Measurements from ENCODE around the gene CPA5. TPM values are rescaled to one million over a fixed set of nuclear protein-coding genes. Genes with fewer than 3 reads are reported as not detected.

CPA5 gene
- total and polyA plus RNA-seq, 2 experiments from 2014 or later = not detected

DNA sequence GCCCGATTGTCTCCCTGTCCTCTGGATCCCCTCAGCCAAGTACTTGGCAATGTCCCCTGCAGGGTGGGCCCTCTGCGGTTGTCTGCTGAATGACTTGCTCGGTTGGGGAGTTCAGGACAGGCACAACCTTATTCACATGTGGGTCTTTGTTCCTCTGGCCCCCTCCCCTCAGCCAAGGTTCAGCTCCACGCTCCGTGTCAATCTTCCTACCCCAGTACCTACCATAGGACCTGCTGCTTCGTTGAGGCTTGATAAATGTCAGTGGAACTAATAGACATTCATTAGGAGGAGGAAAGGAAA lies 7.1 kb downstream of the CPA5 start:
- TF ChIP-seq ZNF114 (CRISPR knock-in tag; IDR thresholded peaks at IDR 0.05) = no peak
- TF ChIP-seq, protein P1, sequence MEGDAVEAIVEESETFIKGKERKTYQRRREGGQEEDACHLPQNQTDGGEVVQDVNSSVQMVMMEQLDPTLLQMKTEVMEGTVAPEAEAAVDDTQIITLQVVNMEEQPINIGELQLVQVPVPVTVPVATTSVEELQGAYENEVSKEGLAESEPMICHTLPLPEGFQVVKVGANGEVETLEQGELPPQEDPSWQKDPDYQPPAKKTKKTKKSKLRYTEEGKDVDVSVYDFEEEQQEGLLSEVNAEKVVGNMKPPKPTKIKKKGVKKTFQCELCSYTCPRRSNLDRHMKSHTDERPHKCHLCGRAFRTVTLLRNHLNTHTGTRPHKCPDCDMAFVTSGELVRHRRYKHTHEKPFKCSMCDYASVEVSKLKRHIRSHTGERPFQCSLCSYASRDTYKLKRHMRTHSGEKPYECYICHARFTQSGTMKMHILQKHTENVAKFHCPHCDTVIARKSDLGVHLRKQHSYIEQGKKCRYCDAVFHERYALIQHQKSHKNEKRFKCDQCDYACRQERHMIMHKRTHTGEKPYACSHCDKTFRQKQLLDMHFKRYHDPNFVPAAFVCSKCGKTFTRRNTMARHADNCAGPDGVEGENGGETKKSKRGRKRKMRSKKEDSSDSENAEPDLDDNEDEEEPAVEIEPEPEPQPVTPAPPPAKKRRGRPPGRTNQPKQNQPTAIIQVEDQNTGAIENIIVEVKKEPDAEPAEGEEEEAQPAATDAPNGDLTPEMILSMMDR (conservative IDR thresholded peaks at IDR 0.05; ENCODE audit: low read depth in 2 of 2) = no peak
- no peak for TF ChIP-seq CREB1 (CRISPR knock-in tag; IDR thresholded peaks at IDR 0.05; ENCODE audit: low read depth)
- TF ChIP-seq, protein P2, sequence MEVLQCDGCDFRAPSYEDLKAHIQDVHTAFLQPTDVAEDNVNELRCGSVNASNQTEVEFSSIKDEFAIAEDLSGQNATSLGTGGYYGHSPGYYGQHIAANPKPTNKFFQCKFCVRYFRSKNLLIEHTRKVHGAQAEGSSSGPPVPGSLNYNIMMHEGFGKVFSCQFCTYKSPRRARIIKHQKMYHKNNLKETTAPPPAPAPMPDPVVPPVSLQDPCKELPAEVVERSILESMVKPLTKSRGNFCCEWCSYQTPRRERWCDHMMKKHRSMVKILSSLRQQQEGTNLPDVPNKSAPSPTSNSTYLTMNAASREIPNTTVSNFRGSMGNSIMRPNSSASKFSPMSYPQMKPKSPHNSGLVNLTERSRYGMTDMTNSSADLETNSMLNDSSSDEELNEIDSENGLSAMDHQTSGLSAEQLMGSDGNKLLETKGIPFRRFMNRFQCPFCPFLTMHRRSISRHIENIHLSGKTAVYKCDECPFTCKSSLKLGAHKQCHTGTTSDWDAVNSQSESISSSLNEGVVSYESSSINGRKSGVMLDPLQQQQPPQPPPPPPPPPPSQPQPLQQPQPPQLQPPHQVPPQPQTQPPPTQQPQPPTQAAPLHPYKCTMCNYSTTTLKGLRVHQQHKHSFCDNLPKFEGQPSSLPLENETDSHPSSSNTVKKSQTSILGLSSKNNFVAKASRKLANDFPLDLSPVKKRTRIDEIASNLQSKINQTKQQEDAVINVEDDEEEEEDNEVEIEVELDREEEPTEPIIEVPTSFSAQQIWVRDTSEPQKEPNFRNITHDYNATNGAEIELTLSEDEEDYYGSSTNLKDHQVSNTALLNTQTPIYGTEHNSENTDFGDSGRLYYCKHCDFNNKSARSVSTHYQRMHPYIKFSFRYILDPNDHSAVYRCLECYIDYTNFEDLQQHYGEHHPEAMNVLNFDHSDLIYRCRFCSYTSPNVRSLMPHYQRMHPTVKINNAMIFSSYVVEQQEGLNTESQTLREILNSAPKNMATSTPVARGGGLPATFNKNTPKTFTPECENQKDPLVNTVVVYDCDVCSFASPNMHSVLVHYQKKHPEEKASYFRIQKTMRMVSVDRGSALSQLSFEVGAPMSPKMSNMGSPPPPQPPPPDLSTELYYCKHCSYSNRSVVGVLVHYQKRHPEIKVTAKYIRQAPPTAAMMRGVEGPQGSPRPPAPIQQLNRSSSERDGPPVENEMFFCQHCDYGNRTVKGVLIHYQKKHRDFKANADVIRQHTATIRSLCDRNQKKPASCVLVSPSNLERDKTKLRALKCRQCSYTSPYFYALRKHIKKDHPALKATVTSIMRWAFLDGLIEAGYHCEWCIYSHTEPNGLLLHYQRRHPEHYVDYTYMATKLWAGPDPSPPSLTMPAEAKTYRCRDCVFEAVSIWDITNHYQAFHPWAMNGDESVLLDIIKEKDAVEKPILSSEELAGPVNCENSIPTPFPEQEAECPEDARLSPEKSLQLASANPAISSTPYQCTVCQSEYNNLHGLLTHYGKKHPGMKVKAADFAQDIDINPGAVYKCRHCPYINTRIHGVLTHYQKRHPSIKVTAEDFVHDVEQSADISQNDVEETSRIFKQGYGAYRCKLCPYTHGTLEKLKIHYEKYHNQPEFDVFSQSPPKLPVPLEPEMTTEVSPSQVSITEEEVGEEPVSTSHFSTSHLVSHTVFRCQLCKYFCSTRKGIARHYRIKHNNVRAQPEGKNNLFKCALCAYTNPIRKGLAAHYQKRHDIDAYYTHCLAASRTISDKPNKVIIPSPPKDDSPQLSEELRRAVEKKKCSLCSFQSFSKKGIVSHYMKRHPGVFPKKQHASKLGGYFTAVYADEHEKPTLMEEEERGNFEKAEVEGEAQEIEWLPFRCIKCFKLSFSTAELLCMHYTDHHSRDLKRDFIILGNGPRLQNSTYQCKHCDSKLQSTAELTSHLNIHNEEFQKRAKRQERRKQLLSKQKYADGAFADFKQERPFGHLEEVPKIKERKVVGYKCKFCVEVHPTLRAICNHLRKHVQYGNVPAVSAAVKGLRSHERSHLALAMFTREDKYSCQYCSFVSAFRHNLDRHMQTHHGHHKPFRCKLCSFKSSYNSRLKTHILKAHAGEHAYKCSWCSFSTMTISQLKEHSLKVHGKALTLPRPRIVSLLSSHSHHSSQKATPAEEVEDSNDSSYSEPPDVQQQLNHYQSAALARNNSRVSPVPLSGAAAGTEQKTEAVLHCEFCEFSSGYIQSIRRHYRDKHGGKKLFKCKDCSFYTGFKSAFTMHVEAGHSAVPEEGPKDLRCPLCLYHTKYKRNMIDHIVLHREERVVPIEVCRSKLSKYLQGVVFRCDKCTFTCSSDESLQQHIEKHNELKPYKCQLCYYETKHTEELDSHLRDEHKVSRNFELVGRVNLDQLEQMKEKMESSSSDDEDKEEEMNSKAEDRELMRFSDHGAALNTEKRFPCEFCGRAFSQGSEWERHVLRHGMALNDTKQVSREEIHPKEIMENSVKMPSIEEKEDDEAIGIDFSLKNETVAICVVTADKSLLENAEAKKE (CRISPR knock-in tag; IDR thresholded peaks at IDR 0.05) = no peak
- TF ChIP-seq, protein P3, sequence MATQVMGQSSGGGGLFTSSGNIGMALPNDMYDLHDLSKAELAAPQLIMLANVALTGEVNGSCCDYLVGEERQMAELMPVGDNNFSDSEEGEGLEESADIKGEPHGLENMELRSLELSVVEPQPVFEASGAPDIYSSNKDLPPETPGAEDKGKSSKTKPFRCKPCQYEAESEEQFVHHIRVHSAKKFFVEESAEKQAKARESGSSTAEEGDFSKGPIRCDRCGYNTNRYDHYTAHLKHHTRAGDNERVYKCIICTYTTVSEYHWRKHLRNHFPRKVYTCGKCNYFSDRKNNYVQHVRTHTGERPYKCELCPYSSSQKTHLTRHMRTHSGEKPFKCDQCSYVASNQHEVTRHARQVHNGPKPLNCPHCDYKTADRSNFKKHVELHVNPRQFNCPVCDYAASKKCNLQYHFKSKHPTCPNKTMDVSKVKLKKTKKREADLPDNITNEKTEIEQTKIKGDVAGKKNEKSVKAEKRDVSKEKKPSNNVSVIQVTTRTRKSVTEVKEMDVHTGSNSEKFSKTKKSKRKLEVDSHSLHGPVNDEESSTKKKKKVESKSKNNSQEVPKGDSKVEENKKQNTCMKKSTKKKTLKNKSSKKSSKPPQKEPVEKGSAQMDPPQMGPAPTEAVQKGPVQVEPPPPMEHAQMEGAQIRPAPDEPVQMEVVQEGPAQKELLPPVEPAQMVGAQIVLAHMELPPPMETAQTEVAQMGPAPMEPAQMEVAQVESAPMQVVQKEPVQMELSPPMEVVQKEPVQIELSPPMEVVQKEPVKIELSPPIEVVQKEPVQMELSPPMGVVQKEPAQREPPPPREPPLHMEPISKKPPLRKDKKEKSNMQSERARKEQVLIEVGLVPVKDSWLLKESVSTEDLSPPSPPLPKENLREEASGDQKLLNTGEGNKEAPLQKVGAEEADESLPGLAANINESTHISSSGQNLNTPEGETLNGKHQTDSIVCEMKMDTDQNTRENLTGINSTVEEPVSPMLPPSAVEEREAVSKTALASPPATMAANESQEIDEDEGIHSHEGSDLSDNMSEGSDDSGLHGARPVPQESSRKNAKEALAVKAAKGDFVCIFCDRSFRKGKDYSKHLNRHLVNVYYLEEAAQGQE (IDR thresholded peaks at IDR 0.05; ENCODE audit: unreplicated experiment) = no peak
- TF ChIP-seq, protein P4, sequence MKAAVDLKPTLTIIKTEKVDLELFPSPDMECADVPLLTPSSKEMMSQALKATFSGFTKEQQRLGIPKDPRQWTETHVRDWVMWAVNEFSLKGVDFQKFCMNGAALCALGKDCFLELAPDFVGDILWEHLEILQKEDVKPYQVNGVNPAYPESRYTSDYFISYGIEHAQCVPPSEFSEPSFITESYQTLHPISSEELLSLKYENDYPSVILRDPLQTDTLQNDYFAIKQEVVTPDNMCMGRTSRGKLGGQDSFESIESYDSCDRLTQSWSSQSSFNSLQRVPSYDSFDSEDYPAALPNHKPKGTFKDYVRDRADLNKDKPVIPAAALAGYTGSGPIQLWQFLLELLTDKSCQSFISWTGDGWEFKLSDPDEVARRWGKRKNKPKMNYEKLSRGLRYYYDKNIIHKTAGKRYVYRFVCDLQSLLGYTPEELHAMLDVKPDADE (IDR thresholded peaks at IDR 0.05) = no peak
- ATAC-seq (no peak; the same call in 2 of the 3 replicates), DNase-seq (ENCODE audit: low spot score) (no peak)
- Mint-ChIP-seq H3K4me3 (no peak overlapping the region), H3K27me3 (ENCODE audit: insufficient read depth, low read depth, poor library complexity) (peaks cover 26% of the 10 kb centered on the region), H3K27ac (peak overlapping the region; percentile 21; the same call in 1 of the 2 replicates), H3K36me3 (ENCODE audit: low read depth) (no peaks in the 10 kb centered on the region; the same call in 2 of the 3 replicates), H3K9me3 (0 out of 3 replicates have a peak, but pooled peaks cover 3% of the 10 kb centered on the region), H3K4me1 (peaks cover 43% of the 10 kb centered on the region)
- Histone ChIP-seq H3K4me3 (no peak overlapping the region), H3K4me1 (ENCODE audit: insufficient read depth) (peaks cover 20% of the 10 kb centered on the region), H3K27me3 (ENCODE audit: insufficient read depth) (no peaks in the 10 kb centered on the region), H3K27ac (ENCODE audit: low read depth) (no peak overlapping the region), H3K4me2 (0 out of 2 replicates have a peak overlapping the region, but pooled peaks have one; percentile 2), H4K20me1 (replicated peaks; ENCODE audit: insufficient read depth) (no peaks in the 10 kb centered on the region), H3F3A (replicated peaks; ENCODE audit: low read depth) (no peaks in the 10 kb centered on the region), H2AFZ (peak overlapping the region; percentile 81), H3K36me3 (ENCODE audit: insufficient read depth) (no peaks in the 10 kb centered on the region), H3K79me2 (replicated peaks; ENCODE audit: insufficient read depth) (no peaks in the 10 kb centered on the region), H3K9me2 (ENCODE audit: insufficient read depth) (peaks cover under 1% of the 10 kb centered on the region; the same call in 1 of the 2 replicates)

Measured in GM23338 (cell line).